ENCODE results near the gene DNASE1L1. TPM values are rescaled to one million over a fixed set of nuclear protein-coding genes. Genes with fewer than 3 reads are reported as not detected.

Gene DNASE1L1
- polyA plus RNA-seq, 3 donors: 26.2 to 64.5 (median 27.2) TPM

DNA sequence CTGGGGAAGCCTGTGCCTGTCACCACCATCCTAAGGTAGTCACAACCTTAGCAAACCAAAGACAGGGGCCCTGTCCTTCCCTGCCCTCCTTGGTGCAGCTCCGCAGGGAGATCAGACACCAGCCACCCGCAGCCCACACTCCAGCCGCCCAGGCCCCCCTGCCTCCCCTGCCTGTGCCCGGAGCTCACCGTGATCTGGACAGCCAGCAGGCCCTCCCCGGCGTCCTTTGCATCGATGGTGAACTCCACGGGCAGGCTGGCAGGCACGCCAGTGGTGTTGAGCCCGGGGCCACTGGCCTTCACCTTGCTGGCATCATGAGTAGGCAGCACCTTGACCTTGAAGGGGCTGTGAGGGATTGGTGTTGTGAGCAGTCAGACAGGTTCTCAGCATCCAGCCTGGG is 51.0 kb downstream of the DNASE1L1 start:
- peaks cover 57 to 91% of the 10 kb centered on the region in 2 donors for H3K36me3 Mint-ChIP-seq
- no peak for DNase-seq
- 100% methylated on average over 5 of the region's 11 CpGs for WGBS (ENCODE audit: insufficient coverage)

DNA sequence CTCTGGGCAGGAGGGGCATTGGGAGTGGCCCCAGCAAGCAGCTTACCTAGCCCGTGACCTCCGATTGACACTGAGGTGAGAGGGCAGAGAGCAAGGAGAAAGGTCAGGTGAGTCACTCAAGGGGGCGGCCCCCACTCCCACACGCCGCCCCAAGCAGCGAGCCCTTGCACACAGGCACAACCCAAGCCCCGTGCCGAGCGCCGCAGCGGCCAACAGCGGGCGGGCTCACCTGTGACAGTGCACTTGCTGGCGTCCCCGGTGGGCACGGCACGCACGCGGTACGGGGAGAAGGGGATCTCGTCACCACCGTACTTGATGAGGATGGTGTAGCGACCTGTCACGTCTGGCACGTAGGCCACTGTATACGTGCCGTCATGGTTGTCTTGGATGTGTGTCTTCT is 51.8 kb downstream of the DNASE1L1 start:
- H3K36me3 Mint-ChIP-seq: peaks cover 55 to 93% of the 10 kb centered on the region in 2 donors
- H4K20me1 ChIP-seq (ENCODE audit: insufficient read depth, low read length): peaks cover 99% of the 10 kb centered on the region
- H3K4me1 Mint-ChIP-seq: no peaks in the 10 kb centered on the region
- peaks cover 0 to 2% (median 0%) of the 10 kb centered on the region in 3 donors for H3K27me3 Mint-ChIP-seq (ENCODE audit: low read depth in 3 of 3)
- H3K9me3 ChIP-seq (replicated peaks in 1 of 2; ENCODE audit: control insufficient read depth in 1 of 2, insufficient read depth in 1 of 2, low read length in 2 of 2): no peaks in the 10 kb centered on the region
- DNase-seq: no peak
- no peak overlapping the region for H3K4me3 ChIP-seq (replicated peaks in 1 of 3; ENCODE audit: low read depth in 2 of 3, low read length in 3 of 3)
- H3K27ac ChIP-seq (ENCODE audit: low read depth in 1 of 2, low read length in 2 of 2): no peak overlapping the region
- H3K4me3 Mint-ChIP-seq: no peak overlapping the region
- peaks cover 3 to 11% of the 10 kb centered on the region in 2 donors for H3K4me1 ChIP-seq (ENCODE audit: control insufficient read depth in 1 of 2, insufficient read depth in 2 of 2, low read length in 2 of 2)
- peak overlapping the region in 5 of 7 donors; percentile 8 to 58 (median 40) for H3K27ac Mint-ChIP-seq
- peaks cover 71% of the 10 kb centered on the region for H3K79me2 ChIP-seq (ENCODE audit: insufficient read depth, low read length)
- TF ChIP-seq, protein P1, sequence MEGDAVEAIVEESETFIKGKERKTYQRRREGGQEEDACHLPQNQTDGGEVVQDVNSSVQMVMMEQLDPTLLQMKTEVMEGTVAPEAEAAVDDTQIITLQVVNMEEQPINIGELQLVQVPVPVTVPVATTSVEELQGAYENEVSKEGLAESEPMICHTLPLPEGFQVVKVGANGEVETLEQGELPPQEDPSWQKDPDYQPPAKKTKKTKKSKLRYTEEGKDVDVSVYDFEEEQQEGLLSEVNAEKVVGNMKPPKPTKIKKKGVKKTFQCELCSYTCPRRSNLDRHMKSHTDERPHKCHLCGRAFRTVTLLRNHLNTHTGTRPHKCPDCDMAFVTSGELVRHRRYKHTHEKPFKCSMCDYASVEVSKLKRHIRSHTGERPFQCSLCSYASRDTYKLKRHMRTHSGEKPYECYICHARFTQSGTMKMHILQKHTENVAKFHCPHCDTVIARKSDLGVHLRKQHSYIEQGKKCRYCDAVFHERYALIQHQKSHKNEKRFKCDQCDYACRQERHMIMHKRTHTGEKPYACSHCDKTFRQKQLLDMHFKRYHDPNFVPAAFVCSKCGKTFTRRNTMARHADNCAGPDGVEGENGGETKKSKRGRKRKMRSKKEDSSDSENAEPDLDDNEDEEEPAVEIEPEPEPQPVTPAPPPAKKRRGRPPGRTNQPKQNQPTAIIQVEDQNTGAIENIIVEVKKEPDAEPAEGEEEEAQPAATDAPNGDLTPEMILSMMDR (IDR thresholded peaks at IDR 0.05): no peak
- no peak overlapping the region for H2AFZ ChIP-seq (ENCODE audit: insufficient read depth, low read depth, low read length, poor library complexity, severe bottlenecking)
- H3K9me3 Mint-ChIP-seq: no peaks in the 10 kb centered on the region
- H3K36me3 ChIP-seq (replicated peaks in 1 of 2; ENCODE audit: control insufficient read depth in 1 of 2, insufficient read depth in 2 of 2, low read length in 2 of 2): peaks cover 97 to 98% of the 10 kb centered on the region in 2 donors
- intact Hi-C loops (cut with micrococcal nuclease): no loop called here
- H3K4me2 ChIP-seq (replicated peaks; ENCODE audit: extremely low read depth, low read length, poor library complexity, severe bottlenecking): no peak overlapping the region
- no peaks in the 10 kb centered on the region for H3K27me3 ChIP-seq (ENCODE audit: control insufficient read depth in 2 of 2, insufficient read depth in 2 of 2, low read length in 2 of 2)
- H3K9ac ChIP-seq (ENCODE audit: insufficient read depth, low read length, poor library complexity, severe bottlenecking): no peak overlapping the region
- WGBS (ENCODE audit: insufficient coverage): 95% methylated on average over 11 of the region's 27 CpGs

More for the DNA sequence above, 51.0 kb downstream of the DNASE1L1 start:
- intact Hi-C loops (cut with micrococcal nuclease): no loop called here
- H2AFZ ChIP-seq (ENCODE audit: insufficient read depth, low read depth, low read length, poor library complexity, severe bottlenecking): no peak overlapping the region
- peaks cover 99% of the 10 kb centered on the region for H4K20me1 ChIP-seq (ENCODE audit: insufficient read depth, low read length)
- TF ChIP-seq, protein P1 (IDR thresholded peaks at IDR 0.05): no peak
- peaks cover 79% of the 10 kb centered on the region for H3K79me2 ChIP-seq (ENCODE audit: insufficient read depth, low read length)
- peaks cover 97 to 98% of the 10 kb centered on the region in 2 donors for H3K36me3 ChIP-seq (replicated peaks in 1 of 2; ENCODE audit: control insufficient read depth in 1 of 2, insufficient read depth in 2 of 2, low read length in 2 of 2)
- peaks cover 0 to 2% (median 0%) of the 10 kb centered on the region in 3 donors for H3K27me3 Mint-ChIP-seq (ENCODE audit: low read depth in 3 of 3)
- H3K4me3 ChIP-seq (replicated peaks in 1 of 3; ENCODE audit: low read depth in 2 of 3, low read length in 3 of 3): no peak overlapping the region
- peak overlapping the region in 1 of 2 donors; percentile 1 for H3K27ac ChIP-seq (ENCODE audit: low read depth in 1 of 2, low read length in 2 of 2)
- peaks cover 3% of the 10 kb centered on the region for H3K4me1 Mint-ChIP-seq
- H3K4me3 Mint-ChIP-seq: no peak overlapping the region
- H3K4me2 ChIP-seq (replicated peaks; ENCODE audit: extremely low read depth, low read length, poor library complexity, severe bottlenecking): no peak overlapping the region
- H3K27me3 ChIP-seq (ENCODE audit: control insufficient read depth in 2 of 2, insufficient read depth in 2 of 2, low read length in 2 of 2): no peaks in the 10 kb centered on the region
- H3K9me3 Mint-ChIP-seq: no peaks in the 10 kb centered on the region
- H3K27ac Mint-ChIP-seq: peak overlapping the region in 1 of 7 donors; percentile 50
- H3K4me1 ChIP-seq (ENCODE audit: control insufficient read depth in 1 of 2, insufficient read depth in 2 of 2, low read length in 2 of 2): peaks cover 0 to 4% of the 10 kb centered on the region in 2 donors
- no peaks in the 10 kb centered on the region for H3K9me3 ChIP-seq (replicated peaks in 1 of 2; ENCODE audit: control insufficient read depth in 1 of 2, insufficient read depth in 1 of 2, low read length in 2 of 2)
- no peak overlapping the region for H3K9ac ChIP-seq (ENCODE audit: insufficient read depth, low read length, poor library complexity, severe bottlenecking)
